GM18858 (cell line): ENCODE results near the gene MAGI1.

Experiments used
- ATAC-seq: cut with Tn5 transposase; IDR thresholded peaks from one replicate; pipeline ENCODE4 v1.9.1; 2021; ENCODE audit not compliant: unreplicated experiment

Gene MAGI1

DNA sequence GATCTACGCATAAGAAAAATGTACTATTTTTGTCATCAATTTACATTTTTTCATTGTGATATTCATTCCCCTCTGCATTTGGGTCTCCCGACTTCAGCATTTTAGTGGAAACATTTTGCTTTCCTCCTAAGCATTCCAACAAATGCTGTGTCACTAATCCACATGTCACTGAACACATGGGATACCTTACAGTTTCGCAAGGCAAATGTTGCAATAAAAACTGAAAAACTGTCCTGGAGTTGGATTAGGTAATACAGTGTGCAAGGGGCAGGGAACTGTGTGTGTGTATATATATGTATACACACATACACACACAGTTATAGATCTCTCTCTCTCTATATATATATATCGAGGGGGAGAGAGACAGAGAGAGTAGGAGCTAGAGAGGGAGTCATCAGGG, 632.2 kb downstream of the MAGI1 start:
- ATAC-seq: no peak

- no peak for ATAC-seq
These were observed 636.1 kb downstream of the MAGI1 start for GRCh38 chr3:65402597-65402996.

GRCh38 chr3:65401359-65402305, 637.1 kb downstream of the MAGI1 start:
- no peak for ATAC-seq

- ATAC-seq: no peak
These were observed 637.8 kb downstream of the MAGI1 start for GRCh38 chr3:65400899-65401298.

DNA sequence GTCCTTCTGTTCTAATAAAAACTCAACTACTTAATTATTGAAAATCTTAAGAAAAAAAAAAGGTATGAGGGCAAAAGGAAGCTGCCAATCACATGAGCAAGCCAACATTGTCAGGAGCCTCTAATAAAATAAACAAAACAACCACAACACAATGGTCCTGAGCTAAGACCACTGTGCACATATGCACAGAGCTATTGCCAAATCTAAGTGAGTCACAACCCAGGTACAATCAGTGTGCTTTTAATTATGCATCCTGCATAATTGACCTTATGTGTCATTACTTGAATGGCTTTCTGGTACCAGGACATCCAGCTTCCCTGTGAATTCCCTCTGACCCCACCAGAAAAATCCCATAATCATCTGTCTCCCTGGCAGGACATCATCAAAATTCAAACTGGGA, 639.8 kb downstream of the MAGI1 start:
- no peak for ATAC-seq

DNA sequence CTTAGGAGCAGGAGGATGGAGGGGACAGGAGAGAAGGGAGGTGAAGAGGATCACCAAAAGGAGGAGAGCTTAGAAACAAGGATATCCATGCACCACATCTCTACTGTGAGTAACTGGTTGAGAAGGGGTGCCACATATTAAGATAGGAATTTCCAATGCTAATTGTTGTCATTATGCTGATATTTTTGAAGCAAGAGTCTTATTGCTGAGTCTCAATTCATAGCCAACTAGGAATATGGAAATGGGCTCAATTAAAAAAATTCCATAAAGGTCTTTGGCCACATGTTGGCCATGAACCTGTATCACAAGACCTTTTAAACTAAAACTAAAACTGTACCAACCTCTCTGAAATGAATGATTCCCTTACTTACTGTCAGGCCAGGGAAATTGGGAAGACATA, 642.6 kb downstream of the MAGI1 start:
- no peak for ATAC-seq

GRCh38 chr3:65391068-65391467, 647.6 kb downstream of the MAGI1 start:
- ATAC-seq: no peak

- ATAC-seq: no peak
These were observed 652.9 kb downstream of the MAGI1 start for GRCh38 chr3:65385805-65386204.

DNA sequence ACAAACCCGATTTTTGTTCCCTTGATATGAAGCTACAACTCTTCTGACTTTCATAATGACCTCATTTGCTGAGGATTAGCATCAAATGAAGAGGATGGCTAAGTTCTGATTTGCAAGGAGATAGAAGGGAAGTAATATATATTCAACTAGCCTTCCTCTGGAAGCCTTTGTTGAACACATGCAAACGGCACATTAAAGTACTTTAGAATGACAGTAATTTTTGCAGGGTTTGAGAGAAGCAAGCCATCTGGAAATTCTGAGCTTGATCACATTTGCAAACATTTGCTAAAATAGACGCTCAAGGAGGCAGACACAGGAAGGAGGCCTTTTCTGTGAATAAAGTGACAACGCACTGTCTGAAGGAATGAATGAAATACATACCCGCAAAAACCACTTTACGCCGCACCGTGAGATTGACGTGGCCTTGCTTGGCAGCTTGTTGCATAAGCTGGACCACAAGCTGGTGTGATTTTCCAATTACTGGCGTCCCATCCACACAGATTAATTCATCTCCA, 657.2 kb downstream of the MAGI1 start:
- no peak for ATAC-seq

- no peak for ATAC-seq
These were observed 659.5 kb downstream of the MAGI1 start for GRCh38 chr3:65379223-65379622.

DNA sequence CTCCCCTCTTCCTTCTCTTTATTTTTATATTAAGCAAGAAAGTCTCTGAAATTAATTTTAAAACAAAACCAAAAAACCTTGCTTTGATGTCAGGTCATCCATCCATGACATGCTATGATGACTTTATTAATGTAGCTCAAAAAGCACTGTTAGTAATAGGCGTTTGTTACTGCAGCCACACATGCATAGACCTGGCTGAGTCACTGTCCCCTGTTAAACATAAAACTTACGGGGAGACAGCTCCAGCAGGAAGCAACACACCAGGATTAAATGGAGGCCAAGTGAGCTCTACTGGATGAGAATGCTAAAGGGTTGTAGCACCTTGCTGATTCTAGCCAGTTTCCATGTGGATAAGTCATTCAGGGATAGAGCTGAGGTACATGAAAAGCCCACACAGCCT, 661.1 kb downstream of the MAGI1 start:
- no peak for ATAC-seq

DNA sequence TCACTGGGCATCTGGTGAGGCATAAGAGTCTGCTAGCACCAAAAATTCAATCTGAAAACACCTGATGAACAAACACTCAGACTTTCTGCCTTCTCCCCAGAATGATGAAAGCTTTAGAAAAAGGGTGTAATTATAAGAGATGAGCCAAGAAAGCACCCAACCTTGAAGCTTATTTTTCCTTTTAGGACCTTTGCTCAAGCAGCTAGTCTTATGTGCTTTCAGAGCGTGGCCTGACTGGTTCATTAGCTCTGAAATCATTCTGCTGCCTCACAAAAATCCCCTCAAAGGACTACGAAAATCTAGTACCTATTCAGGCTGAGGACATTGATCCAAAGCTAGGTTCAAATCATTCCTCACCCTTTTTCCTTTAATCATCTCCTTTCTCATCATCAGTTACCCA, 662.3 kb downstream of the MAGI1 start:
- no peak for ATAC-seq

DNA sequence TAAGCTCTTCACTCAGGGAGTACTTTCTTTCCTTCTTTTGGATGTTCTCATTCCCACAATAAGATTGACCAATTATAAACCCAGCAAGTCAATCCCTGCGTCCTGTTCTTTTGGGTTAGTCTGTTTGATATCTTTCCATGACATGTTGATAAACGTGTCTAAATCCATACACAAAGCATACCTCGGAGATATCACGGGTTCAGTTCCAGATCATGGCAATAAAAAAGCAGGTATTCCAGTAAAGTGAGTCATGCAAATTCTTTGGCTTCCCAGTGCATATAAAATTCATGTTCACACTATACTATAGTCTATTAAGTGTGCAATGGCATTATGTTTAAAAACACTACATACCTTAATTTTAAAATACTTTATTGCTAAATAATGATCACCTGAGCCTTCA, 667.7 kb downstream of the MAGI1 start:
- no peak for ATAC-seq

GRCh38 chr3:65368866-65369265, 669.9 kb downstream of the MAGI1 start:
- ATAC-seq: no peak

GRCh38 chr3:65362688-65363087, 676.0 kb downstream of the MAGI1 start:
- no peak for ATAC-seq

DNA sequence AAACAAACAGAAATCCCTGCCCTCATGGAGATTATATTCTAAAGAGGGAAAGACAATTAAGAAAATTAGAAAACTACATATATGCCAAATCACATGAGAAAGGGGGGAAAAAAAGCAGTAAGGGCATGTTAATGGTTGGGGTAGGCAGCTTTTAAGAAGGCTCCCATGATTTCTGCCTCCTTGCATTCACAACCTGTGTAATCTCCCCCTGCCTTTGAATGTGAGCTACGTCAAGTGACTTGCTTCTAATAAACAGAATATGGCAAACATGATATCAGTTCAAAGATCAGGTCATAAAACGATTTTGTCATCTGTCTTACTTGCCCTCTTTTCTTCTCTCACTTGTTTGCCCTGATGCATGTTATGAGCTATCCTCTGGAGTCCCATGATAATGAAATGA, 677.3 kb downstream of the MAGI1 start:
- ATAC-seq: no peak

DNA sequence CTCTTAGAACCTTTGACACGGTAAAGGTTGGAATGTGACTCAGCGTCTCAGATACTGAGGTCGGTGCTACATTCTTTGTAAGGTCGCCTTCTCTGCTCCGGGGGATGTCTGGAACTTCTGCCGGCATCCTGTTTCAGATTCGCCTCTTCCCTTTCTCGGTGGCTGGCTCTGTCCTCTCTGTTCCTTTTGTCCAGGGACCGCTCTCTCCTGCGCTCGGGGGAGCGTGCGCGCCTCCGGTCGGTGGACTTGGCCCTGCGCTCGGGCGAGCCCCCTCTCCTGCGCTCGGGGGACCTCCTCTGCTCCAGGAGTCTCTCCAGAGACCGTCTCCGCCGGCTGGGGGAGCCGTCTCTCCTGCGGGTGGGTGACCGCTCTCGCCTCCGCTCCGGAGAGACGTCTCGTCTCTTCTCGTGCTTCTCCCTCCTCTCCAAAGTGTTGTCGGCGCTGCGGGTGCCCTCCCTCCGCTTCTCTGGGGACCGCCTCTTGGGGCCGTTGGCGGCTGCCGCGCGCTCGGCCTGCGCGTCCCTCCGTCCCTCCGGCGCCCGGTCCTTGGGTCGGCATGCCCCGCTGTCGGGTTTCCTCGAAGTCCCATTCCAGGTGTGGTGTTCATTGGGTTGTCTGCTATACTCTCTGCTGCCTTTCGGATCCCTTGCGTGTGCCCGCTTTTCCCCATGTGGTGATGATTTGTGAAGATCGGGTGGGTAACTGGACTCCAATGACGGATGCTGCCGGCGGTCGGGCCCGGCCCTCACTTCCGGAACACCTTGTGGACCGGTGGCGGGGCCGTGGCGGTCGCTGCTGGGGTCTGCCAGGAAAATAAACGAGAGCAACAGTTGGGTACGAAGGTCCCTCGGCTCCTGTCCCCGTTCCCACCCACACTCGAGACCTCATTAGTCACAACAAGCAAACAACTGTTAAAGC, 682.1 kb downstream of the MAGI1 start:
- no peak for ATAC-seq

GRCh38 chr3:65354880-65355279, 683.8 kb downstream of the MAGI1 start:
- no peak for ATAC-seq

- ATAC-seq: no peak
These were observed 685.8 kb downstream of the MAGI1 start for GRCh38 chr3:65352951-65353350.

DNA sequence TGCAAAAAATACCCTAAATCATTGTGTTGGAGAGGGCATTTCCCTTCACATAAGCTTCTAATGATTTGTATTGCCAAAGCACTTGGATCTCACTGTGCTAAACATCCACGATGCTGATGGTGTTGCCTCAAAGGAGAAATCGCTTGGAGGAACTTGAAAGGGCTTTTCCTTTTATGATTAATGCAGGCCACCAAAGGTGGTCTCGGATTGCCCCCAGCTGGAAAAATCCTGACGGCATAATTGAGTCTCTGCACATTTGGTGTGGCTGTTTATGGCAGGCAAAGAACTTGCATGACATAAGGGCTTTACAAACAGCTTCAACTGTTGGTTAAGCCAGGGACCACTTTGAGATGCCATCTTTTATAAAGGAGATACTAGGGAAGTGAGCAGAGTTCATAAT, 687.0 kb downstream of the MAGI1 start:
- ATAC-seq: no peak

DNA sequence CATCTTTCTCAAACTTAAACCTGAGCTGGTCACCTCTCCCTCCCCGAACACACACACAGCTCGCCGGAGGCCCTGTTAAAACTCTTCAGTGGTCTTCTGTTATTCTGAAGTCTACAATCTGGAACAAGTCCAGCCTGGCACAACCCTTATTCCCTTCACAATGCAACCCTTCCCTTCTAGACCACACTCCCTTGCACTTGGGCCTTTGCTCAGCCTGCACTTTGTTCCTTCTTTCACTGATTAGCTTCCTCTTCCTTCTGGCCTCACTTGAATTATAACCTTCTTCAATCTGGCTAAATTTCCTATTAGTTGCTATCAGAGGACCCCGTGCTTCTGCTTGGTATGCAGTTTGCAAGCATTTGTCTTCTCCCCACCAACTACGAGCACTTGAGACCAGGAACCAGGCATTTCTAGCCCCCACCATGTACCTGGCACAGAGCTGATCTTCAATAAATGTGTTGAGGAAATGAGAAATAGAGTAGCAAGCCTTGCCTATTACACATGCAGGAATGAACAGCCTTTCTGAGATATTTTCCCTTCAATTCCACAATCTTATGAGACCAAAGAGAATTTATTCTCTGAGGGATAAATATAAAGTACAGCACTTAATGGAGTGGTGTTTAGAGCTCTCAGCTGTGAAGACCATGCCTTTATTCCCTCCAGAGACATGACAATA, 687.8 kb downstream of the MAGI1 start:
- ATAC-seq: no peak
